Caco-2 (cell line): Measurements from ENCODE around the gene BCL7A. TPM values are rescaled to one million over a fixed set of nuclear protein-coding genes. Genes with fewer than 3 reads are reported as not detected.

Experiments
- BruUV-seq: library from RNA; stranded (reverse); fragments of 400-500 nt; replicated peaks from 2 replicates; lab custom pipeline; 2021; lab: Mats Ljungman, UMichigan
- CTCF ChIA-PET: fragments of 300-600 bp; sonication (Branson Sonifier 250); formaldehyde crosslinking; loops from one replicate; lab custom pipeline; 2022; ENCODE audit warnings: antibody characterized with exemption; lab: Charles Lee
- POLR2A ChIA-PET: fragments of 300-600 bp; sonication (Branson Sonifier 250); formaldehyde crosslinking; loops from one replicate; lab custom pipeline; 2022; ENCODE audit warnings: antibody characterized with exemption; lab: Charles Lee
- DNase-seq, 2 experiments: peaks; one replicate each; pipeline versions ENCODE4 v3.0.0 to v3.0.0-alpha.2; 2020 to 2022
- H3K27me3 ChIP-seq: replicated peaks from 2 replicates; pipeline ENCODE4 v1.6.0; 2011; ENCODE audit warnings: low read length; ENCODE audit not compliant: control insufficient read depth, insufficient read depth
- H3K36me3 ChIP-seq: 2 replicates; pipeline ENCODE4 v1.5.1; 2011; ENCODE audit warnings: low read length; ENCODE audit not compliant: control insufficient read depth, insufficient read depth
- H3K4me1 ChIP-seq: fragments of 250-450 bp; sonication (Bioruptor Pico); 2 replicates; pipeline ENCODE4 v1.5.1; 2020; ENCODE audit warnings: mild to moderate bottlenecking
- H3K4me3 ChIP-seq: 2 replicates; pipeline ENCODE4 v1.5.1; 2011; ENCODE audit warnings: low read depth, mild to moderate bottlenecking, control low read depth, low read length
- H3K9me3 ChIP-seq: fragments of 250-450 bp; sonication (Bioruptor Pico); 2 replicates; pipeline ENCODE4 v1.5.1; 2020; ENCODE audit warnings: mild to moderate bottlenecking, moderate library complexity
- H3K27ac Mint-ChIP-seq: one replicate; pipeline ENCODE4 v1.8.0; 2022; ENCODE audit warnings: mixed read lengths; ENCODE audit not compliant: unreplicated experiment
- H3K27me3 Mint-ChIP-seq: one replicate; pipeline ENCODE4 v1.8.0; 2022; ENCODE audit warnings: mixed read lengths; ENCODE audit not compliant: insufficient read depth, unreplicated experiment
- H3K36me3 Mint-ChIP-seq: one replicate; pipeline ENCODE4 v1.8.0; 2022; ENCODE audit warnings: mild to moderate bottlenecking, mixed read lengths; ENCODE audit not compliant: insufficient read depth, unreplicated experiment
- H3K4me1 Mint-ChIP-seq: one replicate; pipeline ENCODE4 v1.8.0; 2022; ENCODE audit warnings: low read depth, mixed read lengths; ENCODE audit not compliant: unreplicated experiment
- H3K4me3 Mint-ChIP-seq: one replicate; pipeline ENCODE4 v1.8.0; 2022; ENCODE audit warnings: mild to moderate bottlenecking, moderate library complexity, mixed read lengths; ENCODE audit not compliant: unreplicated experiment
- H3K9me3 Mint-ChIP-seq: one replicate; pipeline ENCODE4 v1.8.0; 2022; ENCODE audit warnings: mixed read lengths; ENCODE audit not compliant: unreplicated experiment
- CTCF ChIP-seq, 2 experiments: fragments of 200-600 bp in 1 of 2; IDR thresholded peaks; 1 replicate in 1 of 2; 2 replicates in 1 of 2; pipeline versions ENCODE4 v1.5.1 to v1.8.0; 2011 to 2022; ENCODE audit warnings: antibody characterized with exemption in 1 of 2, control low read depth in 1 of 2, inconsistent platforms in 1 of 2, low read depth in 1 of 2, low read length in 1 of 2, mild to moderate bottlenecking in 1 of 2, moderate library complexity in 1 of 2; ENCODE audit not compliant: insufficient read depth in 1 of 2, severe bottlenecking in 1 of 2, unreplicated experiment in 1 of 2
- intact Hi-C: fragments of 100-400 bp; cut with micrococcal nuclease; formaldehyde crosslinking; loops from one replicate; pipeline ENCODE4 v1.10.0; 2022; ENCODE audit not compliant: unreplicated experiment
- total RNA-seq: library from RNA; stranded (reverse); gene quantifications from 2 replicates; pipeline ENCODE4 v1.2.3, GENCODE V29; 2022

BCL7A gene
- total RNA-seq, 1 experiment from 2014 or later, result 15.5 TPM

- Histone ChIP-seq H3K9me3 (peaks cover 6% of the 10 kb centered on the region; the same call in 1 of the 2 replicates), H3K4me1 (no peaks in the 10 kb centered on the region), H3K36me3 (no peaks in the 10 kb centered on the region), H3K27me3 (no peaks in the 10 kb centered on the region), H3K4me3 (no peak overlapping the region)
- no peak overlapping the region for H3K27ac Mint-ChIP-seq
- H3K36me3 Mint-ChIP-seq, result peaks cover 4% of the 10 kb centered on the region
- no peak for TF ChIP-seq CTCF (IDR thresholded peaks at IDR 0.05; ENCODE audit: insufficient read depth in 1 of 2, low read depth in 1 of 2, low read length in 1 of 2, severe bottlenecking in 1 of 2, unreplicated experiment in 1 of 2)
- H3K4me1 Mint-ChIP-seq, result no peaks in the 10 kb centered on the region
- ChIA-PET CTCF (no interaction called here), POLR2A (no interaction called here)
- no peak overlapping the region for H3K4me3 Mint-ChIP-seq
- H3K9me3 Mint-ChIP-seq, result no peaks in the 10 kb centered on the region
- H3K27me3 Mint-ChIP-seq, result no peaks in the 10 kb centered on the region
- intact Hi-C loops, result no loop called here
- DNase-seq, result no peak
- BruUV-seq, result no TSS peak
These were observed 44.7 kb upstream of the BCL7A start for GRCh38 chr12:121976950-121977349.

GRCh38 chr12:121980191-121980891, 41.3 kb upstream of the BCL7A start:
- Mint-ChIP-seq H3K4me1 (no peaks in the 10 kb centered on the region), H3K36me3 (no peaks in the 10 kb centered on the region), H3K27me3 (no peaks in the 10 kb centered on the region), H3K4me3 (no peak overlapping the region), H3K27ac (no peak overlapping the region), H3K9me3 (no peaks in the 10 kb centered on the region)
- no peaks in the 10 kb centered on the region for H3K27me3 ChIP-seq
- H3K36me3 ChIP-seq, result no peaks in the 10 kb centered on the region
- no TSS peak for BruUV-seq
- H3K4me1 ChIP-seq, result no peaks in the 10 kb centered on the region
- no peak overlapping the region for H3K4me3 ChIP-seq
- ChIA-PET POLR2A (no interaction called here), CTCF (no interaction called here)
- H3K9me3 ChIP-seq, result no peaks in the 10 kb centered on the region
- DNase-seq, result no peak
- intact Hi-C loops, result no loop called here
- TF ChIP-seq CTCF (IDR thresholded peaks at IDR 0.05; ENCODE audit: insufficient read depth in 1 of 2, low read depth in 1 of 2, low read length in 1 of 2, severe bottlenecking in 1 of 2, unreplicated experiment in 1 of 2), result no peak

- H3K9me3 Mint-ChIP-seq, result no peaks in the 10 kb centered on the region
- H3K27me3 Mint-ChIP-seq, result no peaks in the 10 kb centered on the region
- no peaks in the 10 kb centered on the region for H3K36me3 Mint-ChIP-seq
- Histone ChIP-seq H3K4me3 (no peak overlapping the region), H3K9me3 (no peaks in the 10 kb centered on the region), H3K4me1 (no peaks in the 10 kb centered on the region), H3K36me3 (no peaks in the 10 kb centered on the region), H3K27me3 (no peaks in the 10 kb centered on the region)
- intact Hi-C loops, result no loop called here
- no peak for TF ChIP-seq CTCF (IDR thresholded peaks at IDR 0.05; ENCODE audit: insufficient read depth in 1 of 2, low read depth in 1 of 2, low read length in 1 of 2, severe bottlenecking in 1 of 2, unreplicated experiment in 1 of 2)
- H3K4me3 Mint-ChIP-seq, result no peak overlapping the region
- no TSS peak for BruUV-seq
- H3K4me1 Mint-ChIP-seq, result no peaks in the 10 kb centered on the region
- no peak for DNase-seq
- ChIA-PET POLR2A (no interaction called here), CTCF (interaction anchor here (0.6 kb wide), 1 partner anchor 87 kb away, joined by 3 read pairs; no protein-coding TSS in a partner anchor)
- H3K27ac Mint-ChIP-seq, result no peak overlapping the region
These were observed 40.8 kb upstream of the BCL7A start for GRCh38 chr12:121980892-121981272.
